G401 (cell line): Measurements from ENCODE around the gene KTN1. TPM values are rescaled to one million over a fixed set of nuclear protein-coding genes. Genes with fewer than 3 reads are reported as not detected.
A peak's percentile ranks its signal among the peaks of the same experiment; 100 is the strongest.

Source experiments
- DNase-seq: peaks from one replicate; pipeline ENCODE4 v3.0.0-alpha.2; 2015; ENCODE audit warnings: low spot score
- in situ Hi-C: cut with HindIII; loops from 2 replicates; pipeline ENCODE4 v1.10.0; 2016; ENCODE audit warnings: low sequenced_read_pairs, mixed read lengths
- total RNA-seq: library from RNA; depleted of rRNA; stranded (reverse); fragments of >200 nt; shearing (Covaris generic); gene quantifications from 2 replicates; pipeline ENCODE4 v1.2.3, GENCODE V29; 2014

KTN1 gene
- total RNA-seq, 1 experiment from 2014 or later = 132 TPM

DNA sequence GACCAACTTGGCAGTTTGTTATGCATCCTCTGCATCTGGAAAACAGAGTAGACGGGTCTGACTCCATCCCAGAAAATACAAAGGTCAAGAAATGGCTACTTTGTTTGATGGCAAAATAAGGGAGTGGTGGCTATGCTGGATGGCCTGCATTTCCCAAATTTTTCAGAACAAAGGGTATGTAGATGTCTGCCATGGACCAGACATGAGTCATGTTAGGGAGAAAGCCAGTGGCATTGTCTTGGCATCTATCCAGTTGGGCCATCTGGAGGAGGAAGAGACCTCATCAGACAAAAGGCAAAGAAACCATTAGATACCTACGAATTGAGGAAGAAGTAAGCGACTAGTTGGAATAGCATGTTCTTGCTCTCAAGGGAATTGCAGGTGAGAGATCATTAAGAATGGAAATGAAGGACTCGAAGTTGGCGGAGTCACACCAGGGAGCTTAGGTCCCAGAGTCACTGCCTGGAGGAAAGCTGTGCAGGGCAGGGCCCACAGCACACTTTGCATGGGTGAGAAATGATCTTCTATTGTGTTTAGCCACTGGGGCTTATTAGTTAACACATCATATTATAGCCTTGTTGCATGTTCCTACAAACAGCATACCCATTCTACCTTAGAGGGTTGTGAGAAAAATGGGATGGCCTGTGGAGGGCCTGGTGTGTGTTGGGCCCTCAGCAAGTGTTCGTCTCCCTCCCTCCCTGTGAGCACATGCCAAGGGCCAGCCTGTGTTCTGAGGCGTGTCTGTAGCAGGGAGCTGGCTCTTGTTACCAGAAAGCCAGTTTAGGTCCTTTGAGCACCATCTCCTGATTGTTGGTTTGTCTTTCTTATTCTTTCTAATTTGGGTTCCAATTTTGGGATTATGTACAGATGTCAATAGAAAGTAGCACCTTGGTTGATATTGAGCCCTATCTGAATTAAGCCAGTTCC is 119.4 kb downstream of the KTN1 start:
- in situ Hi-C loops = no loop called here
- peak; percentile 69 for DNase-seq

DNA sequence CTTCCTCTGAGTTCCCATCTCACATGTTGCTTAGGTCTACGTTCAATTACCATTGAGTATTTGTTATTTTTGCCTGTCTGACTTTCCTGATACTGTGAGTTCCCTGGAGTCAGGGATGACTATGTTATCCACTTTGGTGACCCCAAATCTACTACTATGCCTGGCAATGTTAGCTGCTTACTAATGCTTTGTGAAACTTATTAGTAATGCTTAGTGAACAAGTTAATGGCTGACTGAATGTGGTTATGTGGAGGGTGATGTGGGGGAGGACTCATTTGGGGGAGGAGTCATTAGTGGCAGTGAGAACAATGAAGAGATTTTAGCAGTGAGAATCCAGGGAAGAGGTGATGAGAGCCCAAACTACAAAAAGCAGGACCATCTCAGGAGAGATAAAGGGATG is 121.6 kb downstream of the KTN1 start:
- no peak for DNase-seq
- in situ Hi-C loops = no loop called here

DNA sequence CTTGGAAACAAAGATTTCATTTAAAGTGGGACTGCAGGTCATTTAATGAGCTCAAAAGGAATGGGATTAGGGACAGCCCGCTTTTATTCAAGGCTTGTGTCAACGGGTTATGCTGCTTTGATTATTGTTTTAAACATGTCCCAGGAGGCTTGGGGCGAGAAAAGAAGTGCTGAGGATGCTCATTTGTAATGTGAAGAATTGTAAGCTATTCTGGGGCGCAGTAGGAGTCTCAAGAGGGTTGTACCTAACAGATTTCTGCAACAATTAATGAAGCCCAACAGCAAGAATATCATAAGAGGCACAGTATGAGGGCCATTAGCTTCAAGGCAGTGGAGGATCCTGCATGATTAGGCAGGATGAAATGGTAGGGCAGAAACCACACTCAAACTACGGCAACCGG is 122.5 kb downstream of the KTN1 start:
- in situ Hi-C loops = no loop called here

DNA sequence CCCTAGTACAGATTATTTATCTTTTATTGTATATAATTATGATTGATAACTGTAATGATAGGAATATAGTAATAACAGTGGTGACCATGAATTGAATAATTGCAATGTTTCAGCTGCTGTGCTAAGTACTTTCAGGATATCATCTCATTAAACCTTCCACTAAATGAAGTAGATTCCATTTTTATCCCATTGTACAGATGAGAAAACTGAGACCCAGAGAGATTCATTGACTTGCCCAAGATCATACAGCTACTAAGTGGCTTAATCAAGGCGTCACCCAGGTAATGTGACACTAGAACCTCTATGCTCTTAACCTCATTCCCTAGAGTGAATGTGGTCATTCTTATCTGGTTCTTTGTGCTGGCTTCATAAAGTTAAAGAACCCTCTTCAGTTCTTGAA is 124.6 kb downstream of the KTN1 start:
- no peak for DNase-seq
- in situ Hi-C loops = no loop called here

More for the DNA sequence above, 122.5 kb downstream of the KTN1 start:
- no peak for DNase-seq

DNA sequence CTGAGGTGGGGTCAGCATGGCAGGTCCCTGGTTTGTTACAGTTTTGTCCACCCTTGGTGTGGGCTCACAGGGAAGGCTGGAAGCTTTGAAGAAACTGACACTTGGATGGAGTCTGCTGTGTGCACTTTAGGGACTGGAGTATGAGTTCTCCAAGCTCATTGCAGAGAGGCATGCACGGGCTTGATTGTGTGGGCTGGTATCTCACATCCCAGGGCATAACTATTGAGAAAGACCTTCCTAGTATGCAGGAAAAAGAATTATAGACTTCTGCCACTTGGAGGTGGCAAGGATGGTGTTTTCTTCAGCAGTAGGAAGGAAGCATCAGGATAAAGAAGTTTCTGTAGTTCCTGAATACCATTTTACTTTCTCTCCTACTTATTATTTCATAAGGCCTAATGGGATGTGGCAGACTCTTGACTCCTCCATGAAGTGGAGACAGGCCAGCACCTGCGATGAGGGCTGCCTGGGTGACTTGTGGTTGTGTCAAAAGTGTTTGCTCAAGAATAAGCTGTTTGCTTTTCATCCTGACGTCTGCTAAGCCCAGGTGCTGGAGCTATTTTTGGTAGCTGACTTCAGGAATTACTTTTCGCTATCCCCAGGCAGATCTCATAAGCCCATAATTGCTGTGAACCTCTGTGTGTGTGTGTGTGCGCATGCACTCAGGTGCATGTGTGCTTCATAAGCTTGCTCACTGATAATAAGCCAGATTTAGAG is 125.8 kb downstream of the KTN1 start:
- no peak for DNase-seq
- in situ Hi-C loops = no loop called here

DNA sequence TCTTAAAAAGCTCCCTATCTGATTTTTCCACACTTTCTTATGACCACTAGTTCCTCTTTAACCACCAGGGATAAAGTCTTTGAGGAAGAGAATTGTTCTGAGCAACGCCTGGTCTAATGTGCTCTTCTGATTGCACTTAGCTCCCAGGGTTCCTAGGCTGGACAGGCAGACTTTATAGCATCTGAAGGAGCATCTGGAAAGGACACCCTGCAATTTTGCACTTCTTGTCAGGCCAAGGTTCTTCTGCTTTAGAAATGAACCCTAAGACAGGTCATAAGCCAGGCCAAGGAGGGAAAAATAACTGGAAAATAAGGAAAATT is 126.3 kb downstream of the KTN1 start:
- in situ Hi-C loops = no loop called here
- no peak for DNase-seq

DNA sequence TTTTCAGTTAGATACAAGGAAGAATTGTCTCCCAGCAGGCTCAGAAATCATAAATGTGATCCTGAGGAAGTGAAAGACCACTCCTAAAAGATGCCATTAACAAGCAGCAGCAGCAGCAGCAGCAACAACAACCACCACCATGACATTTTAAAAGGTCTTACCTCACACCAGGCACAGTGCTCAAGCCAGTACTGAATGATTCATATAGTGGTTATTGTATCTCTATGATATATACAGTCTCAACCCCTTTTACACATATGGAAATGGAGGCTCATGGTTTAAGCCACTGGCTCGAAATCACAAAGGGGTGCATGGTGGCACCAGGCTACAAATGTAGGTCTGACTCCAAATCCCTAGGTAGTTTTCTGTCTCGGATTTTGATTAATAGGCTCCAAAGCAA is 126.9 kb downstream of the KTN1 start:
- no peak for DNase-seq
- in situ Hi-C loops = no loop called here

DNA sequence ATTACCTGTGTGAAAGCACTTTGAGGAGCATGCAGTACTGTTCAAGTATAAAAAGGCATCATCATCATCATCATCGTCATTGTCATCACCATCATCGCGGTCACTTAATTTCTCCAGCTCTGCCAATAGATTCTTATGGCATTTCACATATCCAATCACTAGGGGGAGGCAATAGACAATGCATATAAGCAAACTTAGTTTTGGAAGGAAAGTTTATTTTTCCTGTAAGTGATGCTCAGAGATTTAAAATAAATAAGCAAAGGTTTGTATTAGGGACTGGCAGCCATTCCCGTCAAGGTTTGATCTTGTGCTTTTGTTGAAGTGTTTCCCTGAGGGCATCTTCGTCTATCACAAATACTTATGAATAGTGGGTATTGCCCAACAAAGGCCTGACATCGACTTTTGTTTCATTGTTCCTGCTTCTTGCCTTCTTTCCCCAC is 127.4 kb downstream of the KTN1 start:
- DNase-seq = peak; percentile 52
- in situ Hi-C loops = no loop called here

DNA sequence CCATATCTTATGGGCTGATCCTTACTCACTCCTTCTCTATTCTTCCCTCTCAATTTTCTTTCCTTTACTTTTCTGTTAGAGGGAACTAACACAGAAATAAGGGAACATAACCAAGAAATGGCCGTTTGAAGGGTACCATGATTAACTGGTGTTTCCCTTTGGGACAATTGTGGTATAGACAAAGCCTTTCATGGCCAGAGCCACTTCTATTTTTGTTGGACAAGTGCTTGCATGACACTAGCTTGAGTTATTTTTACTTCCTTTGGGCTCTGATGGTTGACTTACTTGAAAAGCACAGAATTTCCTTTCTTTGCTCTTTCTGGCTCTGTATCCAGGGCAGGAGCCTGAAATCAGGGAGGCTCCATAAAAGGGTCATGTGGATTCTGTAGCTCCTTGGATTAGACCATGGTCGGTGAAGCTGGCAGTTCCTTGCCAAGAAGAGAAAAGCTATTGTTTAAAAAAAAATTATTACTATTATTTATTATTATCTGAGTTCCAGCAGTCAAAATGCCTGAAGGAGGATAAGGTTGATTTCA is 130.6 kb downstream of the KTN1 start:
- no peak for DNase-seq
- in situ Hi-C loops = no loop called here

DNA sequence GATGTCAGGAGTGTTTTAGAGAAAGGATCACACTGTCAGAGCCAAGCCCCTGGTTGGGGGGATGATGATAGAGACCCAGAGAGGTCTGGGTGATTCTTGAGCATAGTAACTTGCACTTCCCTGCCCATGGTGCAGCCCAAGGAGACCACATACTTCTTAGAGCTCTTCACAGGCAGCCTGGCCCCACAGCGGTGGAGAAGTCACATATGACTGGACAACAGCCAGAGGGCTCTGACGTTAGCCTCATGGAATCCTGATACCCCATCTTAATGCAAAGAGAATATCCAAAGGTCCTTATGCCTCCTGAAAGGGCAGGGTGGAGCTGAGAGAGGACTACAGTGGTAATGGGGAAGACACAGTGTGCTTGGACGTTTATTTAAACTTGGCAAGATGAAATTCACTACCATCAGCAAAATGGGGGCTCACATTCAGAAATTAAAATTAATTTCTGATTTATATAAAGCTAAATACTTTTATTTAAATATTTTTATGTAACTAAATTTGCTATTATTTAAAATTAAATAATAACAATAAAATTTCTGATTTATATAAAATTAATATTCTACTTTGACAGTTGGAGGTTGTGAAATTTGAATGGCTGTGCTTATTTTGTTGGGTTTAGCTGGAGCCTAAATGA is 131.3 kb downstream of the KTN1 start:
- in situ Hi-C loops = no loop called here
- no peak for DNase-seq

DNA sequence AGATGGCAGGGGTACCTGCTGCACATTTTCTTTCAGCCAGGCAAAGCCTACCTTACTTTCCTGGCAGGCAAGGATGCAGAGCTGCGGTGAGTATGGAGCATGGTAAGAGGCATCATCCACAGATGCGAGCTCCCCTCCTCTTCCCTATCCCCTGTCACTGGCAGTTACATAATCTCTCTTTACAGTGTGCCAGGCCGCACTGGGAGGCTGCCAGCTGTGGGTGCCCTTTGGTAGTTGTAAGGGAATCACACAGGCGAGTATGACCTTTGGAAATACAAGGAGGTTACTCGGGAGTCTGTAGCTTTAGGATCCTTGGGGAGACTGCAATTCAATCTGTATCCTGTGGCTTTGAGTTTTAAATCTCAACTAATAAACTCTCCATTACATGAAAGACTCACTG is 132.5 kb downstream of the KTN1 start:
- in situ Hi-C loops = no loop called here
- no peak for DNase-seq

DNA sequence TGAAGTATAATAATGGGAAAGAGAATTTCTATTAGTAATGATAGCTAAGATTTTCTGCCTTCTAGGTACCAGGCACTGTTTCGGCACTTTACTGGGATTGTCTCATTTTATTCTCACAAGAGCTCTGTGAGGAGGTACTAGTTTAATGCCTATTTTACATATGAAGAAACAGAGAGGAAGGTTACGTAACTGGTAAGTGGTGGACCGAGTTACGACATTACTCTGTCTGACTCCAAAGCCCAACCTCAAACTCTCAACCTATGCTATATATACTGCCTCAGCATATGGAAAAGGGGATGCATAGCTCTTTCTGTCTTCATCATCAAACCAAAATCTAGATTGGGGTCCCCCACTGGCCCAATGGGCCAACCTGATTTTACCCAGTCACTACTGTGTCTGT is 133.5 kb downstream of the KTN1 start:
- in situ Hi-C loops = no loop called here
- no peak for DNase-seq

DNA sequence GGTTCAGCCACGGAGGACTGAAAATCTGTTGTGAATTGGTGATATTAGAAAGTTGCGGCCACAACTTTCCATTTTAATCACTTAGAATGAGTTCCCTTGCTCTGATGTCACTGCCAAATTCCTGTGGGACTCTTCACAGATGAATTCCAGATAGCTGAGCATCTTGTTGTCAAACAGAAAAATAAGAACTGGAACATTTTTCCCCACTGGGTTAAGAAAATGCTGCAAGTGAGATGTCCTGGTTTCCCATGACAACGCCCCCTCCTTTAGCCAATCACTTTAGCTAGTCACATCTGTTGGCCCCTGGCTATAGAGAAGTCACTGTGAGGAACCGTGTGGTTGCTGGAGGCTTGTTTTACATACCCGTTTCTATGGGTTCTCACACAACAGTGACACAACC is 135.9 kb downstream of the KTN1 start:
- in situ Hi-C loops = no loop called here
- DNase-seq = no peak

DNA sequence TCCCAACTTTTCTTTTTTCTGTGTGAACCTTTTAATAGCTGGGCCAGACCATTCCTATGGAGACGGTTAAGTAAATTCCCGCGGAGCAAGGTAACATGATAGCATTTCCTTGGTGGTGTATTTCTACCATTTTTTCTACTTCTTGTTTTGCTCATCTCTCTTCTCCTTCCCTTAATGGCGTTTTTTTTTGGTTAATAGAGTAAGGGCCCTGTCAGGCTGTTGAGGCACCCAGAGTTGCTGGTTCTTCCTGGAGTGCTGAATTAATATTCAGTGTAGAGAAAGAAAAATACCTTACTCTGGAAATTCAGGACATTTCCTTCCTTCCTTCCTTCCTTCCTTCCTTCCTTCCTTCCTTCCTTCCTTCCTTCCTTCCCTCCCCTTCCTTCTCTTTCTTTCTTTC is 137.6 kb downstream of the KTN1 start:
- in situ Hi-C loops = no loop called here
- DNase-seq = no peak

DNA sequence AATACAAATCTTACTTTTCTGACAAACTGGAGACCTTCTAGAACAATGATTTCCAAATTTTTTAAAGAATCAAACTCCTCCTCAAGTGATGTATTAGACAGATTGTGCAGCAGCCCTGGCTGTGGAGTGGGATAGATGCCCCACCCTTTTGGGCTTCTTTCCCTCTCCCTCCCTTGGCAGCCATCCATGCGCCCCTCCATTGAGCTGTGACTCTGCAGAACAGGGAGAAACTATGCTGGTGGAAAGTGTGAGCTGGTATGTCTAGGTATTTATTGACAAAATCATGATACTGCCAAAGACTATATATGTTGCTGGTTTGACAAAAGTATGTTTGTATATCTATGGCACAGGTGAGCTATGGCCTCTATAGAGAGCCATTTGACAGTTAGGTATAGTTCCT is 138.5 kb downstream of the KTN1 start:
- DNase-seq = no peak
- in situ Hi-C loops = no loop called here

DNA sequence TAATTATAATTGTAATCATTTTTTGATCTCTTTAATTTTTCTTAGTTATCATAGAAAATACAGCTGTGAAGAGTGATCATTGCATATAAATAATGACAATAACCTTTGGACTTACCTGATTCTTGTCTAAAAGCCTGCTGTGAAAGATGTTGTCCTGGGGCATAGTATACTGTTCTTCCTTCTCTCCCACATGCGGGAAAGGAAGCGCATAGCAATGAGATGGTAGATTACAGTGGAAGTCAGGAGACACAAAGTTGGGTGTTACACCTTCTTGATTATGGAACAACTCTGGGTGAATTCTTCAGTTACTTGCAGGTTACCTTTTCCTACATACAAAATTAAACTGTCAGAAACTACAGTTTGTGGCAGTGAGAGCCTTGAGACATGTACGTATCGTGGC is 140.8 kb downstream of the KTN1 start:
- in situ Hi-C loops = no loop called here
- no peak for DNase-seq

DNA sequence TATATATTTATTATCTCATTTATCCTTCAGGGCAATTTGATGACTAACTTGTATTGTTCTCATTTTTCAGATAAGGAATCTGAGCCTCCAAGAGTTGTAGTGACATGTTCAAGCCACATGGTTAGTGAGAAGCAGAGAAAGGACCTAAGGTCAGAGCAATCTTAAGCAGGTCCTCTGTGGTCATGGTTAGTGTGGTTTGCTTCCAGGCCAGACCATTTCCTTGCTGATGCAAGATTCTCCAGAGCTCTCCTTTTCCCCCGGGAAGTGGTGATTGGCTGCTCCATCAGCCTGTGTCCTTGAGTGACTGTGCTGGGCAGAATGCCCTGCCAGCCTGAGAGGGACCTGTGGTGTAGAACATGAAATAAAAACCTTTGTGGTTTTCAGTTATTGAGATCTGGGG is 141.3 kb downstream of the KTN1 start:
- in situ Hi-C loops = no loop called here
- DNase-seq = no peak

DNA sequence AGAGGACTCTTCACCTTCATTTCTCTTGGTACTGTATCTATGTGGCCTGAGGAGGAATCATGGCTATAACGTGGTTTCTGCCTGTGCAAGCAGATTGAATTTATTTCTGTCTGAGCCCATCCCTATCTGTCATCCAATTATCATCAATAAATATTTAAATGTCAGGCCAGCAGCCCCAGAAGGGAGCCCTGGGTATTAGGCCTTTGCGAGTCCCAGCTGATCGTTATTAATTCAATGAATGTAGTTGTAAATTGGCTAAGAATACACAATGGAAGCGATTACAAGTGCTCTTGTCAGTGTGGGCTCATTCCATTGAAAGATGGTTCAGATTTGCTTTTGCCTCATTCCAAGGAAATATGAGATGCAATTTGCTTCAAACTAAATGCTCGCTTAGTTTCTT is 142.0 kb downstream of the KTN1 start:
- DNase-seq = no peak
- in situ Hi-C loops = no loop called here

DNA sequence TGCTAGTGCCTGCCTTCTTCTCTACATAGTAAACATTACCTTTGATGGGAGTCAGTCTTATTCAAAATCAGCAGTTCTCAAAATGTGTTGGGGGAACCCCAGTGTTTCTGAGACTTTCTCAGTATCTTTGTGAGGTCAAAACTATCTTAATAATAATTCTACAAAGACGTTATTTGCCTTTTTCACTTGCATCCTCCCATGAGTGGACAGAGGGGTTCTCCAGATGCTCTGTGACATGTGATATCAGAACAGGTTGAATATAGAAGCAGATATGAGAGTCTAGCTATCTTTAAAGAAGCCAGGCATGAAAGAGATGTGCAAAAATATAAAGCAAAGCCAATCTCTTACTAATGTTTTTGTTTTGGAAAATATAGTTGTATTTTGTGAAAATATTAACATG is 144.7 kb downstream of the KTN1 start:
- in situ Hi-C loops = no loop called here
- DNase-seq = no peak
